AG09309 (cell line): Measurements from ENCODE around the gene TEX51.

ENCODE experiments used
- DNase-seq: peaks from one replicate; pipeline ENCODE4 v3.0.0-alpha.2; 2010; ENCODE audit warnings: low read depth
- H3K4me3 ChIP-seq: 2 replicates; pipeline ENCODE4 v1.5.1; 2011; ENCODE audit warnings: mild to moderate bottlenecking, low read depth, low read length, moderate library complexity; ENCODE audit not compliant: control insufficient read depth
- TF ChIP-seq, protein P1 (sequence below): IDR thresholded peaks from 2 replicates; pipeline ENCODE4 v1.5.1; 2011; ENCODE audit warnings: mild to moderate bottlenecking, low read depth, low read length, inconsistent platforms; ENCODE audit not compliant: insufficient read depth, control insufficient read depth; ENCODE audit errors: missing control alignments

Gene TEX51

DNA sequence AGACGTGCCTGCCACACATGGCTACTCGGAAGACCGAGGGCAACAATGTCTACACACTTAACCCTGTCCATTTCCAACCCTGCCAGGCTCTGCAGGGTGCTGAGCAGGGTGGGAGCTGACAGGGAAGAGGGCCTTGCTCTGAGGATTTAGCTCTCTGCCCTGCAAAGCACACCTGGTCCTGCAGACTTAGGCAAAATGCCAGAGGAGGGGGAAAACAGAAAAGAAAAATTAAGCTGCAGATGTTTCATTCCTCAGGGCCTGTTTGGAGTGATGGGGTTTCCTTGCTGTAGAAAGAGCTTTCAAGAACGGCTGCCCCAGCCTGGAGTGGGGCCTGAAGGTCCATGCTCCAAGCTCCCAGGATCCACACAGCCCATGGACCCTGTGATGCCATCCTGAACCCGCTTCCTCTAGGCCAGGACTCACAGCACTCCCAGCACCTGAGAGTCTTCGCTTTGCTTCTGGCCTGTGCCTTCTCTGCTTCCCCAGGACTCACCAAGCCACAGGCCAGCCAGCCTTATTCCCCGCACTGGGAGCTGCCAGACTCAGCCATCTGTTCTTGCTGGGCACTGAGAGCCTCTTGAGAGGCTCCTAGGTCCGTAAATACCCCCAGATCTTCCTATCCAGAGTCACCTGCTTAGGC lies 9.1 kb upstream of the TEX51 start:
- H3K4me3 ChIP-seq, result no peak overlapping the region
- DNase-seq, result no peak
- TF ChIP-seq, protein P1, sequence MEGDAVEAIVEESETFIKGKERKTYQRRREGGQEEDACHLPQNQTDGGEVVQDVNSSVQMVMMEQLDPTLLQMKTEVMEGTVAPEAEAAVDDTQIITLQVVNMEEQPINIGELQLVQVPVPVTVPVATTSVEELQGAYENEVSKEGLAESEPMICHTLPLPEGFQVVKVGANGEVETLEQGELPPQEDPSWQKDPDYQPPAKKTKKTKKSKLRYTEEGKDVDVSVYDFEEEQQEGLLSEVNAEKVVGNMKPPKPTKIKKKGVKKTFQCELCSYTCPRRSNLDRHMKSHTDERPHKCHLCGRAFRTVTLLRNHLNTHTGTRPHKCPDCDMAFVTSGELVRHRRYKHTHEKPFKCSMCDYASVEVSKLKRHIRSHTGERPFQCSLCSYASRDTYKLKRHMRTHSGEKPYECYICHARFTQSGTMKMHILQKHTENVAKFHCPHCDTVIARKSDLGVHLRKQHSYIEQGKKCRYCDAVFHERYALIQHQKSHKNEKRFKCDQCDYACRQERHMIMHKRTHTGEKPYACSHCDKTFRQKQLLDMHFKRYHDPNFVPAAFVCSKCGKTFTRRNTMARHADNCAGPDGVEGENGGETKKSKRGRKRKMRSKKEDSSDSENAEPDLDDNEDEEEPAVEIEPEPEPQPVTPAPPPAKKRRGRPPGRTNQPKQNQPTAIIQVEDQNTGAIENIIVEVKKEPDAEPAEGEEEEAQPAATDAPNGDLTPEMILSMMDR, result no peak

DNA sequence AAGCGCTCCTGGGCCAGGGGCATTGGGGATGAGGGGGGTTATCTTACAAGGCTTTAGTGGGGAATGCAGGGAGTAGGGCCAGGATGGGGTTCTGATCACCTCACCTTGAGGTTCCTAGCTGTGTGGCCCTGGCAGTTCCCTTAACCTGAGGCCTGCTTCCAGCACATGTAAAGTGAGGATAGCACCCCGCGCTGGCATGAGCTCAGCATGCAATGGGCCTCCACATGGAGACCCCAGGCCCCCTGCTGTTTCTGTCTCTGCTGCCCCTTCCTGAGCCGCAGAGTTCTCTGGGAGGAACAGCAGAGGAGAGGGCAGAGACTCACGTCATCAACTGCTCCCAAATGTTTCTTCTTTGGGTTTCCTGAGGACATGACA lies 8.6 kb upstream of the TEX51 start:
- DNase-seq, result no peak
- TF ChIP-seq, protein P1, result no peak
- H3K4me3 ChIP-seq, result no peak overlapping the region

DNA sequence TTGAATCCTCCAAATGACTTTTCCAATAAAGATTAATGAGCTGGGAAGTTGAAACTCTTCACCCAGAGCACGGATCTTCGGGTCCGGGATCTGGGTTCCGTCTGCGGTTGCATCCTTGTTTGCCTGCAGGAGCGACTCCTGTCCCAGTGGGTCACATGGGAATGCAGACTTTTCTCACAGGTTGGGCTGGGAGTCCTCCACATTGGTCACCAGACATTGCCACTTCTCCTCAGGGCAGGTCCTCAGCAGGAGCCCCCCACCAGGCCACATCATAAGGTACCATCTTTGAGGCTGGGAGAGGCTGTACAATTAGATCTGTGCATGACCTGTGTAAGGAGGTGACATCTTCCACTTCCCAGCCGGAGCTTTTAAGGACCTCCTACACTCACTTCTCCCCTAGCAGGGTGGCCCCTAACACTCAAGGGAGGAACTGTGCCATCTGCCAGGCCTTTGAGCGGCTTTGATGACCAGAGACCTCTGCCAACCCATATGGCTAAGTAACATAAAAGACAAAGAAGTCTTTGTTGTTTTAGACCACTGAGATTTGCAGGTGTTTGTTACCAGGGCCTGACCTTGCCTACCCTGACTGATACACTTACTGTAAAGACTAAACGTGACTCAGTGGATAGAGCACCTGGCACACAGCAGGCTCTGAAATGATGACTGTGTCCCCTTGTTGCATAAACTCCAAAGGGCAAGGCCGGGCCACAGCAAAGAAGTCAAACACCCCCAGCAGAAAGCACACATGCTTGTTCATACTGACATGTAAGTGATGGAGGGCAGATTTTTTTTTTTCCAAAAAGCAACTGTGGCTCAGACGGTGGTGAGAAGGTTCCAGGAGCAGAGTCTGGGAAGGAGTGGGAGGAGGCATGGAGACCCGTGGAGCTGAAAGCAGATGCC lies 7.9 kb upstream of the TEX51 start:
- no peak for DNase-seq
- TF ChIP-seq, protein P1, result no peak

DNA sequence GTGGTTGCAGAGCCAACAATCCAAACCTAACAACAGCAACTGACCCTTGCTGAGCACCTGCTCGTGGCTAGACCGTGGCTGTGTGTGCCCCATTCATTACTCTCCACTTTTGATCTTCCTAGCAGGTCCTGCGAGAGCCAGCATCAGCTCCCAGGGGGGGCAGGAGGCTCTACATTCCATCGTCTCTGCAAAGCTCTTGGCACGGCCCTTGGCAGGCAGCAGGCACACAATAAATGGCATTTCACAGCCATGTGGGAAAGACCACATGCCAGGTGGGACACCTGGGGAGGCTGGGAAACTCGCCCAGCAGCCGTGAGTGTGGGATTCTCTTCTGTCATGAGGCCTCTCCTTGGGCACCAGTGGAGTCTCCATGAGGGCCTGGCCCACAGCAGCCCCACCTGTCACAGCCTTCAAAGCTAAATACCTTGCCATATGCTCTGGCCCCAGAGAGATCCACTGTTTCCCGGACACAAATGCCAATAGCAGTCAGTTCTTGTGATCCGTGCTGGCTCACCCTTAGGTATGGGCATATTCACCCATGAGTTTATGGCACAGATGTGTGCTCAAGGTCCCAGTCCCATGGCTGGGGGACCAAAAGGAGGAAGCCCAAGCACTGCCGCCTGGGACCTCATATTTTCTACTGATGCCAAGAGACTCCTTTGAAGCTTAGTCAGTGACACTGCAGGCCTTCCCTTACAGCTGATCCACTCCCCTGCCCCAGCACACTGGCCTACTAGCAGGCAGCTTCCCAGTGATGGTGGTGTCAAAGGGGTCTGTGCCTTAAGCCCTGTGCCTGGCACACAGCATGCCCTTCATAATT lies 6.8 kb upstream of the TEX51 start:
- DNase-seq, result no peak
- TF ChIP-seq, protein P1, result no peak
- H3K4me3 ChIP-seq, result no peak overlapping the region

More for the DNA sequence above, 7.9 kb upstream of the TEX51 start:
- no peak overlapping the region for H3K4me3 ChIP-seq

DNA sequence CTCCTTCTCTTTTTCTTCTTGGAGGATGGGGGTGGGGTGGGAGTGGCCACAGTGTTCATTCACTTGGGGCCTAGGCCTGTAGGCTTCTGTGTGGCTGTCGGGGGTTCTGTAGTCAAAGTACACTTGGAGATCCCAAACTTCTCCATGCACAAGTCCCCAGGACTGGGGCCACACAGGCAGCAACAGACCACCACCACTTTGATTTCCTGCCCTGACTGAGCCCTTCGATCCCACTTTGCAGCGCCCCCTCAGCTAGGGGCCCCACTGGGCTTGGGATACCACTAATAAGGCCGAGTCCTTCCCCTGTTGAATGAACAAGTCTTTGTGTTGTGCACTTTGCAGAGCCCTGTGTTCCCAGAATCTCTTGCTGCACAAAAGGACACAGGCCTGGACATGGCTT lies 5.5 kb upstream of the TEX51 start:
- TF ChIP-seq, protein P1, result no peak
- DNase-seq, result no peak
- H3K4me3 ChIP-seq, result no peak overlapping the region

DNA sequence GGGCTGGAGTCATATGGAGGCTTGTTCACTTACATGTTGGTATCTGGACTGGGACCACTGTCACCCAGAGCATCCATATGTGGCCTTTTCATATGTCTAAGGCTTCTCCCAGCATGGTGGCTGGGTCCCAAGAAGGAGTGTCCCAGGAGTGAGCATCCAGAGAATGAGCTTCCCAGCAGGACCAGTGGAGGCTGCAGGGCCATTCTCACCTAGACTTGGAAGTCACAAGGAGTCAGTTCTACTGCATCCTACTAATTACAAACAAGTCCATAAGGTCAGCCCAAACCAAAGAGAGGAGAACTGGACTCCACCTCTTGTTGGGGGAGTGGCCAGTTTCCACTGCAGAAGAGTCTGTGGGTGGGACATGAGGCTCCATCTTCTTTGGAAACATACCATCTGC lies 5.1 kb upstream of the TEX51 start:
- no peak for DNase-seq
- H3K4me3 ChIP-seq, result no peak overlapping the region
- TF ChIP-seq, protein P1, result no peak
